GM21360 (cell line): ENCODE measurements around the gene RNFT2.
"Not testable (repeated sequence)": the region's sequence is repeated elsewhere in the genome, so short reads cannot be mapped to it uniquely, and the experiment has no call there.

ENCODE experiments used
- ATAC-seq: cut with Tn5 transposase; IDR thresholded peaks from one replicate; pipeline ENCODE4 v1.9.1; 2021; ENCODE audit warnings: mild to moderate bottlenecking, moderate library complexity; ENCODE audit not compliant: unreplicated experiment

Gene RNFT2

DNA sequence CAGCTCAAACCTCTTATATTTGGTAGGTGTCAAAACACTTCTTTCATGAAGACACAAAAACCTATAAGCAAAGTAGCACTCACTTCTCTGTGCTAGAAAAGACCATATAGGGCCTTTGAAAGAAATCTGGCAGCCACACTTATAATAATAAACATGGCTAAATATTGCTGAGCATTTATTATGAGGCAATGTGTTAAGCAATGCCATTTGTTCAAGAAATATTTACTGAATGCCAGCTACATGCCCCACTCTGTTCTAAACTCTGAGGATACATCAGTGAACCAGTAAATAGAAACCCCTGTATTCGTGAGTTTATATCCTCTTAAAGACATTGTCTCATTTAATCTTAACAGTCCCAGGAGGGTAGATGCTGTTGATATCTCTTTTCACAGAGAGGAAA is 52.0 kb downstream of the RNFT2 start:
- ATAC-seq = no peak

DNA sequence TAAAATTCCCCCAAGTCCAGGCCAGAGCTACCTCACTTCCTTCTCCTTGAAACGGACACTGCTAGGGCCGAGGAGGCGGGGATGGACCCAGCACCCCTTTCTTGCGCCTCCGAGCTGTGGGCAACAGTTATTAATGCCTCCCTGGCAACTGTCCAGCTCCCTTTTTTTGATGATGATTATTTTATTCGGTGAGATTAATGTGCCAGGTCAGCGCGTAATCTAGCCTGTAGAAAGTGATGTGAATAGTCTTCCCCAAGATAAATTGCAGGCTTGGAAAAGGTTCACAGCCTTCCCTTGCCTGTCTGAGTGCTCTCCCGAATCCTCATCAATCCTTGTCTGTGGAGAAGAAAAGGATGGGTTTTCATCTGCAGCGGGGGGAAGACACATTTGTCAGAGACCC is 54.3 kb downstream of the RNFT2 start:
- no peak for ATAC-seq

DNA sequence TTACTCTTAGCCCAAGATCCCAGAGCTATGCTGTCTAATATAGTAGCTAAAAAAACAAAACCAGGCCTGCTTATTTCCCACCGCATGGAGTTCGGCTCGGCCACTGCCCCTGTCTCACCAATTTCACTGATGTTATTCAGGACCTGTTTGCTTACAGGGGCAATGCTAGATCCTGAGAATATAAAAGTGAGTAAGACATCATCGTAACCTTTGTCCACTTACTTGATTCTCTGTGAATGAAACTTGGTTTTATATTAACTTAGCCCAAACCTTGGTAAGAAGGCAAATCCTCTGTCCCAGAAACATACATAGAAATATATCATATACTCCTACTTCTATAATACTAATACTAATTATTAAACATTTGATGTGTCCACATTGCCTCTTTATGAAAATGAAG is 56.6 kb downstream of the RNFT2 start:
- ATAC-seq = no peak

- ATAC-seq = no peak
Observed at GRCh38 chr12:116797885-116798284, 59.8 kb downstream of the RNFT2 start.

DNA sequence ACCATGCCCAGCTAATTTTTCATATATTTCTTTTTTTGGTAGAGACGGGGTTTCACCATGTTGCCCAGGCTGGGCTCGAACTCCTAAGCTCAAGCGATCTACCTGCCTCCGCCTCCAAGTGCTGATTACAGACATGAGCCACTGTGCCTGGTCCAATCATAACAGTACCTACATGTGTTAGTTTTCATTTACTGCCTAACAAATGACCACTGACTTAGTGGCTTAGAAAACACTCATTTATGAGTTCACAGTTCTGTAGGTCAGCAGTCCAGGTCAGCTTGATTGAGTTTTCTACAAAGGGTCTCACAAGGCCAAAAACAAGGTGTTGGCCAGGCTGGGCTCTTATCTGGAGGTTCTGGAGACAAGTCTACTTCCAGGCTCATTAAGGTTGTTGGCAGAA is 60.6 kb downstream of the RNFT2 start:
- ATAC-seq = no peak

DNA sequence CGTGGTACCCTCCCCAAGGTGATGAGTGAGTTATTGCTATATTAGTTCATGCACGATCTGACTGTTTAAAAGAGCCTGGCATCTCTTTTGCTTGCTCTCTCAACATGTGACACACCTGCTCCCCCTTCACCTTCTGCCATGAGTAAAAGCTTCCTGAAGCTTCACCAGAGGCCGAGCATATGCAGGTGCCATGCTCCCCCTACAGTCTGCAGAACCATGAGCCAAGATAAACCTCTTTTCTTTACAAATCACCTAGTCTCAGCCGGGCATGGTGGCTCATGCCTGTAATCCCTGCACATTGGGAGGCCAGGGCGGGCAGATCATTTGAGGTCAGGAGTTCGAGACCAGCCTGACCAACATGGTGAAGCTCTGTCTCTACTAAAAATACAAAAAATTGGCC is 61.8 kb downstream of the RNFT2 start:
- ATAC-seq = no peak

GRCh38 chr12:116800918-116801317 is 62.8 kb downstream of the RNFT2 start:
- ATAC-seq = no peak

DNA sequence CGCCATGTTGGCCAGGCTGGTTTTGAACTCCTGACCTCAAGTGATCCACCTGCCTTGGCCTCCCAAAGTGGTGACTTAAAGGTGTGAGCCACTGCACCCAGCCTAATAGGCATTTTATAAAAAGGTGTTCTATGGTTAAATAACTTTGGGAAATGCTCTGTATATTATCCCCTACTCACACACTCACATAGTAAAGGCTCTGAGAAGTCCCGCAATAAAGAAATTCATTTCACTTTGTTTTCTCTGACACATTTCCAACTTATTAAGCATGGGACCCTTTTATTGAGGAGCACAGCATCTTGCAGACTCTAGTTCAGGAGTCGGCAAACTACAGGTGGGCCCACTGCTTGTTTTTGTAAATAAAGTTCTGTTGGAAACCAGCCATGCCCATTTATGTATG is 63.9 kb downstream of the RNFT2 start:
- ATAC-seq = no peak

- ATAC-seq = no peak
Observed at GRCh38 chr12:116803013-116803736, 65.1 kb downstream of the RNFT2 start.

- ATAC-seq = no peak
Observed at GRCh38 chr12:116804051-116804450, 65.9 kb downstream of the RNFT2 start.

DNA sequence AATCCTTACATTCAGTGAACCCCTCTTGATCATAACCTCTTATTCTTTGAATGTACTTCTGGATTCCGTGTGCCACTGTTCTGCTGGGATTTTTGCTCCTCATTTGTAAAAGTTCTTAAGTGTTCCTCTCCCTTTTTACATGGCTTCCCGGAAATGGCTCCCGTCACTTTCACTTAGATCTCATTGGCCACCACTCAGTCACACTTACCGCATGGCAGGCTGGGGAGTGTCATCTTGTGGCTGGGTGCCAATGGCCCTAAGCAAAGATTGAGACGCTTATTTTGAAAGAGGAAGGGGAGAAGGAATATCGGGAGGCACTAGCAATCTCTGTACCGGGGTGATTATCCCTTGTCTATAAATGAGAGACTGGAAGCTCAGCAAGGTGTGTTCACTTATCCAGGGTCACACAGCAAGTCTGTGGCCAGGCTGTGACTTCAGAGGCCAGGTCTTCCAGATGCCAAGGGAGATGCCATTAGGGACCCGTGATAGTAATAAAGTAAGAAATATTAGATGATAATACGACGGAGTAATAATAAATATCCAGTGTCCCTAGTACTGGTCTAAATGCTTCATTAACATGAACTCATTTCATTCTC is 68.8 kb downstream of the RNFT2 start:
- no peak for ATAC-seq

DNA sequence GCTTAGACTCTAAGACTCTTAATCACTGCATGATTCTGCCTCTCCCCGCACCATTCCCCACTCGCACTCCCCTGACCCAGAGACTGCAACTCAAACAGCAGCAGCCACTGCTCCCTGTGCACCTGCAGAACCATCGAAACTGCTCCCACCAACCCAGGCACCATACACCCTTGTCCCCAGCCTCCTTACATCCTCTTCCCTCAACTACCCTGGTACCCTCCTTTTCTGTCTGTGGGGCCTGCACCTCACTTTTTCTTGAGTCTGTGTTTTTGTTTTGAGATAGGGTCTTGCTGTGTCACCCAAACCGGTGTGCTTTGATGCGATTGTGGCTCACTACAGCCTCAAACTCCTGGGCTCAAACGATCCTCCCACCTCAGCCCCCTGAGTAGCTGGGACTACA is 69.4 kb downstream of the RNFT2 start:
- no peak for ATAC-seq

GRCh38 chr12:116808113-116809105 is 70.3 kb downstream of the RNFT2 start:
- no peak for ATAC-seq

- no peak for ATAC-seq
Observed at GRCh38 chr12:116812238-116812637, 74.1 kb downstream of the RNFT2 start.

- ATAC-seq = no peak
Observed at GRCh38 chr12:116813271-116814041, 75.3 kb downstream of the RNFT2 start.

GRCh38 chr12:116814766-116815165 is 76.7 kb downstream of the RNFT2 start:
- not testable (repeated sequence) for ATAC-seq

DNA sequence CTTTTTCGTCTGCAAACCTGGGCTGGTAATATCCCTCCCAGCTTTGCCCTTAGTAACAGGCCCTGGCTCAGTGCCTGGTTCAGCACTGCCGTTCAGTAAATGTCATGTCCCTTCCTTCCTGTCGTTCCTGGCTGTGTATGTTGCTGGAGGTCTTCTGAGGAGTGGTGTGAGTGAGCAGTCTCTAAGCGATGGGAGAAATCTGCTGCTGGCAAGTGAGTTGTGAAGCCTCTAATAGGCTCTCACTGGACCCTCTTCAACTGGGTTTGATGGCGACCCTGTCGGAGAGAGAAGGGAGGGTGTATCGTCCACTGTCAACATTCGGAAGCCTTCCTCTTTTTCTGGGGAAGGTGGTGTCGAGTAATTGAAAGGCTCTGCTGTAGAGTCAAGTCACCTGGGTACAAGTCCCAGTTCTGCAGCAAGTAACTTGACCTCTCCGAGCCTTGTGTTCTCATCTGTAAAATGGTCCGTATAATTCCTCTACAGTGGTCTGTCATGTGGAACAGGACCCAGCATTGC is 80.3 kb downstream of the RNFT2 start:
- no peak for ATAC-seq

- ATAC-seq = peak; percentile 87
Observed at GRCh38 chr12:116818948-116819832, 81.1 kb downstream of the RNFT2 start.

GRCh38 chr12:116820064-116820656 is 82.0 kb downstream of the RNFT2 start:
- ATAC-seq = no peak
